Measurements from ENCODE around the gene CREBL2. TPM values are rescaled to one million over a fixed set of nuclear protein-coding genes. Genes with fewer than 3 reads are reported as not detected.

CREBL2 gene
- total RNA-seq, 1 donor from 2014 or later: 11.4 TPM

DNA sequence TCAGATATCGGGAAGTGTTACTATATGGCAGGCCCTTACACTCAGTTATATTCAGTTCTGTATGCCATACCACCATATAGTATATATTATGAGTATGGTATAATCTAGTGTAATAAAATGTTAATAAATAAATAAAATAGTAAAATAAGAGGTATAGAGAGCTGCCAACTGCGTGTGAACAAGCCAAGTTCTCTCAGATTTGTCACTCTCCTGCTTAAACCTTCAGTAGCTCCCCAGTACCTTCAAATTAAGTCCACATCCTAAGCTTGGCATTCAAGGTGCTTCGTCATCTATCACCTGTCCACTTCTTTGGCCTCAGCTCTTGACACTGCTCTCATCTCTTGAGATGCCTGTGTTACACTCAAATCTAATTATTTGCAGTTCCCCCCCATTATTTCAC lies 12.8 kb upstream of the CREBL2 start:
- no peaks in the 10 kb centered on the region for H3K36me3 Mint-ChIP-seq (ENCODE audit: low read depth)
- DNase-seq (ENCODE audit: low read depth, low spot score): no peak
- TF ChIP-seq, protein P1, sequence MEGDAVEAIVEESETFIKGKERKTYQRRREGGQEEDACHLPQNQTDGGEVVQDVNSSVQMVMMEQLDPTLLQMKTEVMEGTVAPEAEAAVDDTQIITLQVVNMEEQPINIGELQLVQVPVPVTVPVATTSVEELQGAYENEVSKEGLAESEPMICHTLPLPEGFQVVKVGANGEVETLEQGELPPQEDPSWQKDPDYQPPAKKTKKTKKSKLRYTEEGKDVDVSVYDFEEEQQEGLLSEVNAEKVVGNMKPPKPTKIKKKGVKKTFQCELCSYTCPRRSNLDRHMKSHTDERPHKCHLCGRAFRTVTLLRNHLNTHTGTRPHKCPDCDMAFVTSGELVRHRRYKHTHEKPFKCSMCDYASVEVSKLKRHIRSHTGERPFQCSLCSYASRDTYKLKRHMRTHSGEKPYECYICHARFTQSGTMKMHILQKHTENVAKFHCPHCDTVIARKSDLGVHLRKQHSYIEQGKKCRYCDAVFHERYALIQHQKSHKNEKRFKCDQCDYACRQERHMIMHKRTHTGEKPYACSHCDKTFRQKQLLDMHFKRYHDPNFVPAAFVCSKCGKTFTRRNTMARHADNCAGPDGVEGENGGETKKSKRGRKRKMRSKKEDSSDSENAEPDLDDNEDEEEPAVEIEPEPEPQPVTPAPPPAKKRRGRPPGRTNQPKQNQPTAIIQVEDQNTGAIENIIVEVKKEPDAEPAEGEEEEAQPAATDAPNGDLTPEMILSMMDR (conservative IDR thresholded peaks at IDR 0.05): no peak
- no peak overlapping the region for H3K4me3 Mint-ChIP-seq
- peak overlapping the region; percentile 79 for H3K27ac Mint-ChIP-seq (ENCODE audit: unreplicated experiment)
- H3K4me1 Mint-ChIP-seq: no peaks in the 10 kb centered on the region
- no peaks in the 10 kb centered on the region for H3K9me3 Mint-ChIP-seq
- no peaks in the 10 kb centered on the region for H3K27me3 Mint-ChIP-seq (ENCODE audit: low read depth)

GRCh38 chr12:12599750-12600643 lies 11.7 kb upstream of the CREBL2 start:
- H3K4me3 Mint-ChIP-seq: no peak overlapping the region
- TF ChIP-seq, protein P1 (conservative IDR thresholded peaks at IDR 0.05): no peak
- H3K9me3 Mint-ChIP-seq: no peaks in the 10 kb centered on the region
- DNase-seq (ENCODE audit: low read depth, low spot score): no peak
- H3K27ac Mint-ChIP-seq (ENCODE audit: unreplicated experiment): no peak overlapping the region
- no peaks in the 10 kb centered on the region for H3K27me3 Mint-ChIP-seq (ENCODE audit: low read depth)
- H3K4me1 Mint-ChIP-seq: no peaks in the 10 kb centered on the region
- no peaks in the 10 kb centered on the region for H3K36me3 Mint-ChIP-seq (ENCODE audit: low read depth)

GRCh38 chr12:12600659-12601058 lies 11.0 kb upstream of the CREBL2 start:
- H3K4me1 Mint-ChIP-seq: no peaks in the 10 kb centered on the region
- no peaks in the 10 kb centered on the region for H3K27me3 Mint-ChIP-seq (ENCODE audit: low read depth)
- H3K27ac Mint-ChIP-seq (ENCODE audit: unreplicated experiment): no peak overlapping the region
- H3K4me3 Mint-ChIP-seq: no peak overlapping the region
- DNase-seq (ENCODE audit: low read depth, low spot score): no peak
- no peaks in the 10 kb centered on the region for H3K9me3 Mint-ChIP-seq
- H3K36me3 Mint-ChIP-seq (ENCODE audit: low read depth): no peaks in the 10 kb centered on the region
- TF ChIP-seq, protein P1 (conservative IDR thresholded peaks at IDR 0.05): no peak

DNA sequence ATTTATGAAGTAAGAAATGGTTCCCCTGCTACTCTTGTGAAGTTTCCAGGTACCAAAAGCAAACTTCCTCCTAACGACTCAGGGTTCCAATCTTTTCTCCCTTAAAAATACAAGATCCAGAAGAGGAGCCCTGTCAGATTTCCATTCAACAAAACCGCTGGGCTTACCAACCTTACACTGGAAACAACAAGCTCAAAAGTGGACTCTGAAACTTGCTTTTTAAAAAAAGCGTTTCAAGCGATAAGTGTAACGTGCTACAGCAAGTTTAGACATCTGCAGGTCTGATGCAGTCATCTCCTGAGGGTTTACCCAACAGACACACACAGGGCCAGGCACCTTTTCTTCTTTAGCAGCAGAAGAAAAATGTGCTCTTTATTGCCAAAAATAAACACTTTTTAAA lies 6.9 kb upstream of the CREBL2 start:
- H3K4me1 Mint-ChIP-seq: no peaks in the 10 kb centered on the region
- no peaks in the 10 kb centered on the region for H3K9me3 Mint-ChIP-seq
- H3K4me3 Mint-ChIP-seq: no peak overlapping the region
- no peaks in the 10 kb centered on the region for H3K36me3 Mint-ChIP-seq (ENCODE audit: low read depth)
- no peak for DNase-seq (ENCODE audit: low read depth, low spot score)
- no peak overlapping the region for H3K27ac Mint-ChIP-seq (ENCODE audit: unreplicated experiment)
- no peaks in the 10 kb centered on the region for H3K27me3 Mint-ChIP-seq (ENCODE audit: low read depth)
- TF ChIP-seq, protein P1 (conservative IDR thresholded peaks at IDR 0.05): no peak

DNA sequence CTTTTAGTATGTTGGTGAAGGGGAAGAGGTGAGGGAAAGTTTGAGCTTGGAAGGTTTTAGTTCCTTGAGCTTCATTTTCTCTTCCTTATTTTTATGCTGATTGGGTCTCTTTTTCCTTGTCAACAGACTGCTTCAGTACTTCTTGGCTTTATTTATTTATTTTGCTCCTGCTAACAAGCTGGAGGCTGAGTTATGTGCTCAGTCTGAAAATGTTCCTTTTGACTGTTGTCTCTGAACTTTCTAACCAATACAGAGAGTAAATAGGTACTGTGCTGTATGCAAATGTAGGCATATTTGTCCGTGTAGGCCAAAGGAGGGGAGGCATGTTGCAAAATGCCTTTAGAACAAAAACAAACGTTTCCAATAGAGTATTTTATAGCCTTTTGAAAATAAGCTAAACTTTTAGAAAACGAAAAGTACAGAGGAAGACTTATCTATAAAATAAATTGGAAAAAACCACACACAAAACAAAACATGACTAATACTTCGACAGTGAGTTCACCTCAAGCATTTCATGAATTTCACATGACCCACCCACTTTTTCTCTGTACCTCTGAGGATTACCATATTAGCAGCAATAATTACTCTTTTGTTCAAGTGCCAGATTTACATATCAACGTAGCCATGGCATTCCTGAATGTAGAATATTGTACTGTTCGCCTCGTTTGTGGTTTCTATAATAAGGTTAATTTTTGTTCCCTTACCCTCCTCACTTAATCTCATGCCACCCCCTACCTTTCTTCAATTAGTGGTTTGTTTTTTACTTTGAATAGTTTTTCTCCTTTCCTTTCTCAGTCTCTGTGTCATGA lies 4.7 kb upstream of the CREBL2 start:
- Mint-ChIP-seq H3K4me1 (peaks cover 9% of the 10 kb centered on the region), H3K36me3 (ENCODE audit: low read depth) (no peaks in the 10 kb centered on the region), H3K27me3 (ENCODE audit: low read depth) (no peaks in the 10 kb centered on the region), H3K4me3 (no peak overlapping the region), H3K27ac (ENCODE audit: unreplicated experiment) (no peak overlapping the region), H3K9me3 (no peaks in the 10 kb centered on the region)
- TF ChIP-seq, protein P1 (conservative IDR thresholded peaks at IDR 0.05): no peak
- DNase-seq (ENCODE audit: low read depth, low spot score): no peak

Data from neural crest cell (in vitro differentiated cells).